Hepatocyte (in vitro differentiated cells): ENCODE data around the gene IL24.

Experiments
- EZH2 ChIP-seq: fragments of 200-600 bp; sonication (generic); IDR thresholded peaks from 2 replicates; pipeline ENCODE4 v1.6.1; 2016; ENCODE audit warnings: antibody characterized with exemption, mild to moderate bottlenecking, borderline replicate concordance
- EZH2phosphoT487 ChIP-seq: fragments of 200-600 bp; sonication (generic); IDR thresholded peaks from one replicate; pipeline ENCODE4 v1.6.1; 2018; ENCODE audit warnings: antibody characterized with exemption, mild to moderate bottlenecking, low read depth, moderate library complexity; ENCODE audit not compliant: unreplicated experiment, severe bottlenecking
- TF ChIP-seq, protein P1 (sequence below): fragments of 200-600 bp; sonication (generic); IDR thresholded peaks from 2 replicates; pipeline ENCODE4 v1.5.1; 2016; ENCODE audit warnings: antibody characterized with exemption, mild to moderate bottlenecking; ENCODE audit not compliant: poor library complexity

GRCh38 chr1:206864939-206865671 lies 32.1 kb upstream of the IL24 start, which contains the start of gene IL20:
- TF ChIP-seq, protein P1, sequence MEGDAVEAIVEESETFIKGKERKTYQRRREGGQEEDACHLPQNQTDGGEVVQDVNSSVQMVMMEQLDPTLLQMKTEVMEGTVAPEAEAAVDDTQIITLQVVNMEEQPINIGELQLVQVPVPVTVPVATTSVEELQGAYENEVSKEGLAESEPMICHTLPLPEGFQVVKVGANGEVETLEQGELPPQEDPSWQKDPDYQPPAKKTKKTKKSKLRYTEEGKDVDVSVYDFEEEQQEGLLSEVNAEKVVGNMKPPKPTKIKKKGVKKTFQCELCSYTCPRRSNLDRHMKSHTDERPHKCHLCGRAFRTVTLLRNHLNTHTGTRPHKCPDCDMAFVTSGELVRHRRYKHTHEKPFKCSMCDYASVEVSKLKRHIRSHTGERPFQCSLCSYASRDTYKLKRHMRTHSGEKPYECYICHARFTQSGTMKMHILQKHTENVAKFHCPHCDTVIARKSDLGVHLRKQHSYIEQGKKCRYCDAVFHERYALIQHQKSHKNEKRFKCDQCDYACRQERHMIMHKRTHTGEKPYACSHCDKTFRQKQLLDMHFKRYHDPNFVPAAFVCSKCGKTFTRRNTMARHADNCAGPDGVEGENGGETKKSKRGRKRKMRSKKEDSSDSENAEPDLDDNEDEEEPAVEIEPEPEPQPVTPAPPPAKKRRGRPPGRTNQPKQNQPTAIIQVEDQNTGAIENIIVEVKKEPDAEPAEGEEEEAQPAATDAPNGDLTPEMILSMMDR, result peak; percentile 59
- TF ChIP-seq EZH2 (no peak), EZH2phosphoT487 (no peak)
